ENCODE measurements around the gene PTPN3.

DNA sequence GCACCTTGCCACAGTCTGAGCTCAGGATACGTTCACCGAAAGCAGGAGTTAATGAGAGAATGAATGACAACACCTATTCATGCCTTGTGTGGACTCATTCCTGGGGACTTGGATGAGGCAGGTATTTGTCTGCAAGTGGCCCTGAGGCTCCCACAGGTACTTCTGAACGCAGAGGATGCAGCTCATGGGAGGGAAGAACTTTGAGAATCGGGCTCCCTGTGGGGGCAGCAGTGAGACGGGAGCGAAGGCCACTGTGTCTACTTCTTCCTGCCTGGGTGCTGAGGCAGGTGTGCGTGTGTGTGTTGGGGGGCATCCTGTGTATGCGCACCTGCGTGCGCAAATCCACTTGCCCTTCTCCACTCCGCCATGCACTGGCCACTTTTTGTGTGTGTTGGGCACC lies 42.2 kb downstream of the PTPN3 start:
- peak; percentile 26; the same call in 1 of the 2 replicates for TF ChIP-seq CTCF (conservative IDR thresholded peaks at IDR 0.05; ENCODE audit: low read depth, low read length)
- TF ChIP-seq EZH2 (IDR thresholded peaks at IDR 0.05; ENCODE audit: borderline replicate concordance, low read depth, low read length, poor library complexity, severe bottlenecking): no peak
